HL-60 (cell line): ENCODE results near the gene SEC14L5.

Source experiments
- DNase-seq, 2 experiments: peaks; one replicate each; pipeline ENCODE4 v3.0.0-alpha.2; 2010 to 2020; ENCODE audit warnings: low read depth in 1 of 2, low spot score in 1 of 2
- H3K27ac ChIP-seq: fragments of 250-450 bp; sonication (Bioruptor Pico); replicated peaks from 2 replicates; pipeline ENCODE4 v1.5.1; 2020; ENCODE audit warnings: mild to moderate bottlenecking, moderate library complexity
- H3K27me3 ChIP-seq: fragments of 250-450 bp; sonication (Bioruptor Pico); 2 replicates; pipeline ENCODE4 v1.5.1; 2021; ENCODE audit warnings: mild to moderate bottlenecking, moderate library complexity; ENCODE audit not compliant: insufficient read depth, poor library complexity, severe bottlenecking
- H3K4me3 ChIP-seq: replicated peaks from 2 replicates; pipeline ENCODE4 v1.5.1; 2011; ENCODE audit warnings: mild to moderate bottlenecking, control low read depth, low read length; ENCODE audit not compliant: insufficient read depth
- CTCF ChIP-seq: IDR thresholded peaks from one replicate; pipeline ENCODE4 v1.5.1; 2011; ENCODE audit warnings: low read length, control low read depth, inconsistent platforms; ENCODE audit not compliant: insufficient read depth
- GABPA ChIP-seq: IDR thresholded peaks from 2 replicates; pipeline ENCODE4 v1.6.1; 2012; ENCODE audit warnings: low read depth
- POLR2AphosphoS5 ChIP-seq: IDR thresholded peaks from 2 replicates; pipeline ENCODE4 v1.6.1; 2012; ENCODE audit warnings: low read depth
- REST ChIP-seq: IDR thresholded peaks from 2 replicates; pipeline ENCODE4 v1.6.1; 2012; ENCODE audit warnings: low read depth; ENCODE audit not compliant: insufficient replicate concordance
- SPI1 ChIP-seq: IDR thresholded peaks from 2 replicates; pipeline ENCODE4 v1.6.1; 2012; ENCODE audit warnings: low read depth, mild to moderate bottlenecking, borderline replicate concordance

The SEC14L5 gene

GRCh38 chr16:4957420-4957719 is 760 bp upstream of the SEC14L5 start:
- DNase-seq: no peak
- Histone ChIP-seq H3K4me3 (peak overlapping the region; percentile 49), H3K27ac (no peak overlapping the region), H3K27me3 (peaks cover 7% of the 10 kb centered on the region)
- no peak for TF ChIP-seq POLR2AphosphoS5
- TF ChIP-seq CTCF: no peak
- no peak for TF ChIP-seq SPI1
- no peak for TF ChIP-seq REST

GRCh38 chr16:4958510-4959438 is 644 bp downstream of the SEC14L5 start:
- H3K4me3 ChIP-seq: peak overlapping the region; percentile 27
- peaks cover 7% of the 10 kb centered on the region for H3K27me3 ChIP-seq
- no peak overlapping the region for H3K27ac ChIP-seq
- TF ChIP-seq GABPA: no peak
- TF ChIP-seq POLR2AphosphoS5: no peak
- no peak for TF ChIP-seq SPI1
- TF ChIP-seq REST: no peak
- TF ChIP-seq CTCF: no peak
- DNase-seq: no peak

GRCh38 chr16:4960579-4960978 is 2.4 kb downstream of the SEC14L5 start:
- Histone ChIP-seq H3K4me3 (no peak overlapping the region), H3K27me3 (peaks cover 7% of the 10 kb centered on the region), H3K27ac (no peak overlapping the region)
- no peak for DNase-seq
- TF ChIP-seq GABPA (no peak), REST (no peak), SPI1 (no peak), CTCF (no peak), POLR2AphosphoS5 (no peak)
